NCI-H1092 (cell line): ENCODE measurements around the gene ARID2.

ENCODE experiments used
- DNase-seq: peaks from one replicate; lab custom pipeline; 2025; lab: John Stamatoyannopoulos, UW

The ARID2 gene, protein sequence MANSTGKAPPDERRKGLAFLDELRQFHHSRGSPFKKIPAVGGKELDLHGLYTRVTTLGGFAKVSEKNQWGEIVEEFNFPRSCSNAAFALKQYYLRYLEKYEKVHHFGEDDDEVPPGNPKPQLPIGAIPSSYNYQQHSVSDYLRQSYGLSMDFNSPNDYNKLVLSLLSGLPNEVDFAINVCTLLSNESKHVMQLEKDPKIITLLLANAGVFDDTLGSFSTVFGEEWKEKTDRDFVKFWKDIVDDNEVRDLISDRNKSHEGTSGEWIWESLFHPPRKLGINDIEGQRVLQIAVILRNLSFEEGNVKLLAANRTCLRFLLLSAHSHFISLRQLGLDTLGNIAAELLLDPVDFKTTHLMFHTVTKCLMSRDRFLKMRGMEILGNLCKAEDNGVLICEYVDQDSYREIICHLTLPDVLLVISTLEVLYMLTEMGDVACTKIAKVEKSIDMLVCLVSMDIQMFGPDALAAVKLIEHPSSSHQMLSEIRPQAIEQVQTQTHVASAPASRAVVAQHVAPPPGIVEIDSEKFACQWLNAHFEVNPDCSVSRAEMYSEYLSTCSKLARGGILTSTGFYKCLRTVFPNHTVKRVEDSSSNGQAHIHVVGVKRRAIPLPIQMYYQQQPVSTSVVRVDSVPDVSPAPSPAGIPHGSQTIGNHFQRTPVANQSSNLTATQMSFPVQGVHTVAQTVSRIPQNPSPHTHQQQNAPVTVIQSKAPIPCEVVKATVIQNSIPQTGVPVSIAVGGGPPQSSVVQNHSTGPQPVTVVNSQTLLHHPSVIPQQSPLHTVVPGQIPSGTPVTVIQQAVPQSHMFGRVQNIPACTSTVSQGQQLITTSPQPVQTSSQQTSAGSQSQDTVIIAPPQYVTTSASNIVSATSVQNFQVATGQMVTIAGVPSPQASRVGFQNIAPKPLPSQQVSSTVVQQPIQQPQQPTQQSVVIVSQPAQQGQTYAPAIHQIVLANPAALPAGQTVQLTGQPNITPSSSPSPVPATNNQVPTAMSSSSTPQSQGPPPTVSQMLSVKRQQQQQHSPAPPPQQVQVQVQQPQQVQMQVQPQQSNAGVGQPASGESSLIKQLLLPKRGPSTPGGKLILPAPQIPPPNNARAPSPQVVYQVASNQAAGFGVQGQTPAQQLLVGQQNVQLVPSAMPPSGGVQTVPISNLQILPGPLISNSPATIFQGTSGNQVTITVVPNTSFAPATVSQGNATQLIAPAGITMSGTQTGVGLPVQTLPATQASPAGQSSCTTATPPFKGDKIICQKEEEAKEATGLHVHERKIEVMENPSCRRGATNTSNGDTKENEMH (N-terminal part only)

DNA sequence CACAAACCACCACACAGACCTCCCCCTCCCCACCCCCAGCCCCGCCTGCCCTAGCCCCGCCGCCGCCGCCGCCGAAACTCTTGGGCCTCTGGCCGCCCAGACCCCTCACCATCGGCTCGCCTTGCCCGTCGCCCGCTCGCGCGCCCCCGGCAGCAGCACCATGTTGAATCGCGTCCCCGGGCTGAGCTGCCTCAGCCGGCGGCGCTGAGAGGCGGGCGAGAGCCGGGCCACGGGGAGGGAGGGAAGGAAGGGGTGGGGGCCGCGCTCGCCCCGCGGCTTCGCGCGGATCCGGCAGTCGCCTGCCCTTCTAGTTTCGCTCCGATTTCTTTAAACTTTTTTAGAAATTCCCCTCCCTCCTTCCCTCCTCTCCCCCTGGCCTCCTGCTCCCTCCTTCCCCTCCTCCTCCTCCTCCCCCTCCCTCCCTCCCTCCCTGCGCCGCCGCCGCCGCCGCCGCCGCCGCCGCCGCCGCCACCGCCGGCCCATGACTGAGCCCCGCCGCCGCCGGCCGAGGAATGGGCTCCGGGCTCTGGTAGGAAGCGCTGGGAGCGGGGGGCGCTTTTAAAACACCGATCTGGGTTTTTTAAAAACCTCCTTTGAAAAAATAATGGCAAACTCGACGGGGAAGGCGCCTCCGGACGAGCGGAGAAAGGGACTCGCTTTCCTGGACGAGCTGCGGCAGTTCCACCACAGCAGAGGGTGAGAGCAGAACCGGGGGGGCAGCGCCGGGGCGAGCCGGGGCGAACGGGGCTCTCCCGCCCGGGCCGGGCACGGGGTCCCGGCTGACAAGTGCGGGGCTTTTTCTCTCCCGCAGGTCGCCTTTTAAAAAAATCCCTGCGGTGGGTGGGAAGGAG lies at the start of gene ARID2:
Gene ARID2 (plus strand): TSS at position 474 of the 851 bp plus-strand sequence. CDS start 131 bp downstream, at position 605.
- peak; percentile 89 for DNase-seq

DNA sequence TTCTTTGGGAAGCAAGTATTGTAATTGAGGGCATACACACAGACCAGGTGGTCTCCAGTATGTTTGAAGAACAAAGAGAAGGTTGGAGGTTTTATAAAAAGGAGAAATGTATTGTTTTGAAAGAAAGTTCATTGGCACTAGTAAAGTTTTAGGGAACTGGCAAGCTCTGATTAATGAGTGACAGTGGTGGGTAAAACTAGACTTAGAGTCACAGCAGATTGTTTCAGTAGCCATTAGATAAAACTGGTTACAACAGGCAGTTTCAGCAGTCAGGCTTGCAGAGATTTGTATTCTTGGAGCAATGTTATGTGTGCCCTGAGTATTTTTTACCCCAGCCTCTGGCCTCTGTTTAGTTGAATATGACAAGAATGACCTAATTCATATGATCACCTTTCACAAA lies 49.1 kb upstream of the ARID2 start:
- DNase-seq = no peak

DNA sequence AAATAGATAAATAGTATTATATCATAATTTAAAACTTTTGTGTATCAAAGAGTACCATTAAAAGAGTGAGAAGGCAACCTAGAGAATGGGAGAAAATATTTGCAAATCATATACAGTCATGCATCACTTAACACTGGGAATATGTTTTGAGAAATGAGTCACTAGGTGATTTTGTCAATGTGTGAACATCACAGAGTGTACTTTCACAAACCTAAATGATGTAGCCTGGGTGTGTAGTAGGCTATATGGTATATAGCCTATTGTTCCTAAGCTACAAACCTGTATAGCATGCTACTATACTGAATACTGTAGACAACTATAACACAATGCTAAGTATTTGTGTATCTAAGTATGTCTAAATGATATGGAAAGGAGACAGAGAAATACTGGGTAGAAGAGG lies 48.0 kb upstream of the ARID2 start:
- DNase-seq = no peak

DNA sequence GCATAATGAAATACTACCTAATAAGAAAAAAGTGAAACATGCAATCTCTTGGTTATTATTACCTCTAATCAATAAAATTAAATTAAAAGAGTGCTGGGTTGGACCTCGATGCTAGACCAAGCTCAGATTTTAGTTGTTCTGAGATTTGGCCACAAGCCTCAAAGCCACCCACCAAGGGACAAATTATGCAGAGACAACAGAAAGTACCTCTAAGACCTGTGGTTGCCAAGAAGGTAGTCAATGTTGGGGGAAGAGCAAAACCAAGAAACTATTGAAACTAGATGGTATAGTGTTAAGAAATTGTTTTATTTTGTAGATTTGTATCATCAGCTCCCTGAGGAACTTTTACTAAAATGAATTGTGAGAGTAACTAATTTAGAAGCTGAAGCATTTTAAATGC lies 43.8 kb upstream of the ARID2 start:
- no peak for DNase-seq

DNA sequence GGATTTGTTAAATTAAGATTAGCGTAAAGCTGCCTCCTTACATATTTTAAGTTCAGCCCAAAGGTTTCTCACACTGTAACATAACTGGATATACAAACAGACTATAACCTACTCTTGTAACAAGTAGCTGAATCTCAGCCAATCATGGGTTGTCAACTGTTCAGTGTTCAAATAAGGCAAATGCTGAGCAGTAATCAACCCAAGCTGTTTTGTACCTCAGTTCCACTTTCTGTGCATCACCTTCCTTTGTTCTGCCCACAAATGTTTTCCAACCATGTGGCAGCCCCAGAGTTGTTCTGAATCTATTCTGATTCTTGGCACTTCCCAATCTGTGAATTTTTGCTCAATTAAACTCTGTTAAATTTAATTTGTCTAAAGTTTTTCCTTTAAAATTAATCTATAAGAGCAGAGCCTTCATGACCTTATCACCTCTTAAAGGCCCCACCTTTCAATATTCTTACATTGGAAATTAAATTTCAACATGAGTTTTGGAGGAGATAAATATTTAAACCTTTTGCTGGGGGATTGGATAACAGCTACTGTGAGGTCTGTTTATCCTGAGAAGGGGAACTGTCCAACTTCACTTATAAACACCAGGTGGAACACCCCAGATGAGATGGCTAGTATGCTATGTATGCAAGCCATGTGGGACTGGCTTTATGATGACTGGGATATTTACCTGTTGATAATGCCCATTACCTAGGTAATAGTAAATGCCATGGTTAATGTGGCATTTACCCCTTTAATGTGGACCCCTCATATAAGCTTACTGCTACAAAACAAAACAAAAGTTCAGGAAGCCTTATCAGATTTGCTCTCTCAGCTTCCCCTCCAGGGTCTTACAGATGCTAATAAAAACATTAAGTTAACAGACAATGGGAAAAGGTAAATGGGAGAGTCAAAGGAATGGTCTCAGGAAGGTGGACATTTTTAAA lies 42.2 kb upstream of the ARID2 start:
- DNase-seq = no peak

DNA sequence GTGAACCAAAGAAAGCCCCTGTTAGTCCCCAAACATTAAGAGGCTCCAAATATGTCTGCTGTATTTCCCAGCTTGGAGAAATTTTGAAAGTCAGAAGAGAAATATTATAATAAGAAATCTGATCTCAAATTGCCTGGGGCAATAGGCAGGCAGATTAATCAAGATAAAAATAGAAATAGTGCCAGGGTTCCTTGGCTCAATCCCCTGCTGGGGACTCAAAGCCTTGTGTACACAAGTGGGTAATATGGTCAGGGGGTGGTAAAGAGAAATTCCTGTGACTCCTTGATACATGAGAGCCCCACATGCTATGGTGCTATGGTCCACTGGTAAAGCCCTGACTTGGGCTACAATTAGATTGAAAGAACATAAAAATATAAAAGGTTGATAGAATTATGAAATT lies 41.3 kb upstream of the ARID2 start:
- DNase-seq = no peak

DNA sequence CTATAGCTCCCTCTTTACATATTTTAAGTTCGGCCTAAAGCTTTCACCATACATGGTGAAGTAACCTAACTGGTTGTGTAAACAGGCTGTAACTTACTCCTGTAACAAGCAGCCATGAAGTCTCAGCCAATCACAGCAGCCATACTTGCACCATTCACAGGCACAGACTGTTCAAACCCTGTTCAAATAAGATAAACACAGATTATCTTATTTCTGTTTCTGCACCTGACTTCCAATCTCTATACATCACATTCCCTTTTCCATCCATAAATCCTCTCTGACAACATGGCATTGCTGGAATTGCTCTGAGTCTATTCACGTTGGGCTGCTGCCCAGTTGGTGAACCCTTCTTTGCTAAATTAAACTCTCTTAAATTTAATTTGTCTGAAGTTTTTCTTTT lies 34.5 kb upstream of the ARID2 start:
- no peak for DNase-seq

DNA sequence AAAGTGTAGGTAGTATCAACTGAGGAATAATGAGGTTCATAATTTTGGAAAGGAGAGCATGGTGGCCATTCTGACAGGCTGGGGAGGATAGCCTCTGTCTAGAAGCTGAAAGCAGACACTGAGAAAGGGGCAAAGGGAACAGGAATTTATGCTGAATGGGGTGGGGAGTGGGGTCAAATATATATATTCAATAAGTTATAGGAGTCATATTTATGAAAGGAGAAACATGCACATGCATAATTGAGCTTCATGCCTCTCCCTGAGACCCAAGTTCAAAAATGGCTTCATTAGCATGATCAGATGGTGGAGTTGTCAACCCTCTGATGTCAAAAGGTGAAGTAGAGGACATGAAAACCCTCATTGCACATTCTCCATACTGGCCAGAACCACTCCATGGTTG lies 33.9 kb upstream of the ARID2 start:
- DNase-seq = no peak

DNA sequence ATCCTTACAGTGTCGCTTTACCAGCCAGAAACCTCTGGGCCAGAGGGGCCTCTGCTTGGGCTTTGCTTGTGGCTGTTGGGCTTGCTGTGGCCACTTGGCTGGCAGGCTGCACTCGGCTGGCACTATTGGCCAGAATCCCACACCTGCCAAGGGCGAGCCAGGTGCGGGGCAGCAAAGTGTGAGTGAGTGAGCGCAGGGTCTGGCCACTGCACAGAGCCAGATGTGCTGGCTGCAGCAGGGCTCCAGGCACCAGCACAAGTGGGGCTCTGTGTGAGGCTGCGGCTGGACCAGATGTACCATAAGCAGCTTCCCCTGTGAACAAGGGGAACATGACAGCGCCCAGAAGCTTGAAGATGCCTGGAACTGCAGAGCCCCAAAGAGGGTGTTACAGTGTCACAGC lies 33.5 kb upstream of the ARID2 start:
- DNase-seq = no peak

DNA sequence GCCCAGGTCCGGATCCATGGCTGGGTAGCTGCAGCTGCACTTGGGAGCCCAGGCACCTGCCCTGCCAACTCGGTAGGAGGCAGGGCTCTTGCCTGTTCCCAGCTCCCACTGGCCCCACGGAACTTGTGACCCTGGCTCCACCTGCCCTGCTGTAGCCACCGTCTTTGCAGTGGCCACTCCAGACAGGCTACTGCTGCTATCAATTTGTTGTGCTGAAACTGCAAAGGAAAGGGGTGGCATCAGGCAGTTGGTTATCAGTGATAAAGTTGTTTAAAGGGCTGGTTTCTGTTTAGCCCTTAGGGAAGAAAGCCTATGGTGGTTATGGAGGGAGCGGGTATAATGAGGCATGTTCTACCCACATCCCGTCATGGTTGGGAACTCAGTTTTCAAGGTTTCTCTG lies 32.1 kb upstream of the ARID2 start:
- DNase-seq = no peak

DNA sequence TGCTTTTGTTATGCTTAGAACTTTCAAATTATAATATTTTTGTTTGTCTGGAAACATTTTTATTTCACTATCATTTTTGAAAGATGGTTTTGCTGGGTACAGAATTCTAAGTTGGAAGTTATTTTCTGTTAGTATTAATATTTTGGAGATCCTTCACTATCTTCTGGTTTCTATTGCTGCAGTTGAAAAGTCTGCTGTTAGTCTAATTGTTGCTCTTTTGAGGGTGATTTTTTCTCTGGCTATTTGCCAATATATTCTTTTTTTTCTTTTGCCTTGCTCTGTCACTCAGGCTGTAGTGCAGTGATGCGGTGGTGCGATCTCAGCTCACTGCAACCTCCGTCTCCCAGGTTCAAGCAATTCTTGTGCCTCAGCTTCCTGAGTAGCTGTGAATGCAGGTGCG lies 28.2 kb upstream of the ARID2 start:
- DNase-seq = no peak

DNA sequence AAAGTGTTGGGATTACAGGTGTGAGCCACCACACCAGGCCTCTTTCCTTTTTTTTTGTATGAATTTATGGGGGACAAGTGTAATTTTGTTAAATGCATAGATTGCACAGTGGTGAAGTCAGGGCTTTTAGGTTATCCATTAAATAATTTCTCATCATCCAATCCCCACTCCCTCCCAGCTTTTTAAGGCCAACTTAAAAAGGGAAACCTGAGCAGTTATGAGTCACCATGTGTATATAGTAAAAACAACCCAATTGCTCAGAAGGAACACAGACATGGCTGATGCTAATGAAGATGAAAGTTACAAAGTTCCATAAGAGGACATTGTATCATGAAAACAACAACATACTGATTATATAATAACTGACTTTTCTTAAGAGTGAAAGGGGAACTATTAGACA lies 25.6 kb upstream of the ARID2 start:
- no peak for DNase-seq

DNA sequence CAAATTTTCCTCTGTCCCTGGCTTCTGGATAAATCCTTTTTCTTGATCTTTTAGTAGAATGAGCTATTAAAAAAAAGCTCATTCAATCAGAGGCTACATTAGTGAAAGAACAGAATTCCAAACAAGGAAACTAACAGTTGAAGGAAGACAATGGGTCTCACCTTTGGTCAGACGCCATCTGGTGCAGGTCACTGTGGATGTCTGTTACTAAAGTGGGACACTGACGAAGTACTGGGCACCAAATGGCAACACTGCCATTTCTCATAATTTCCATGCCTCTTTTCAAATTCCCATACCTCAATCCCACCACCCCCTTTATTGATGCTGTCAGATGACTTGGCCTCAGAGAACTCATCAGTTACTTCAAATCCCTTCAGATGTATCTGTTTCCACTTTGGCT lies 24.5 kb upstream of the ARID2 start:
- DNase-seq = no peak

DNA sequence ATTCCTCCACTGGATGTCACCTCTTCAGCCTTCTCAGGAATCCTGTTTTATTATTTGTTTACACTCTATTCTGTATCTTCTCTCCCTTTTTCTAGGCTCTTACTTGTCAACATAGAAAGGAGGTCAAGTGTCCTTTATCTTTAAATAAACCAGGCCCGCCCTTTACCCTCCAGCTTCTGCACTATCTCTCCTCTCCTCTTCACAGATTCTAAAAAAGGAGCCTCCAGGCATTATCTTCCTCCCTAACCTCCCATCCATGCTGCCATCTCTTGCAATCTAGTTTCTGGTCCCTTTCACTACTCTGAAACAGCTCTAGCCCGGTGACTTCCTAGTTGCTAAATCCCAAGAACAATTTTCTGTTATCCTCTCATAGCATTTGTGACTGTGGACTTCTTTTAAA lies 24.1 kb upstream of the ARID2 start:
- no peak for DNase-seq

DNA sequence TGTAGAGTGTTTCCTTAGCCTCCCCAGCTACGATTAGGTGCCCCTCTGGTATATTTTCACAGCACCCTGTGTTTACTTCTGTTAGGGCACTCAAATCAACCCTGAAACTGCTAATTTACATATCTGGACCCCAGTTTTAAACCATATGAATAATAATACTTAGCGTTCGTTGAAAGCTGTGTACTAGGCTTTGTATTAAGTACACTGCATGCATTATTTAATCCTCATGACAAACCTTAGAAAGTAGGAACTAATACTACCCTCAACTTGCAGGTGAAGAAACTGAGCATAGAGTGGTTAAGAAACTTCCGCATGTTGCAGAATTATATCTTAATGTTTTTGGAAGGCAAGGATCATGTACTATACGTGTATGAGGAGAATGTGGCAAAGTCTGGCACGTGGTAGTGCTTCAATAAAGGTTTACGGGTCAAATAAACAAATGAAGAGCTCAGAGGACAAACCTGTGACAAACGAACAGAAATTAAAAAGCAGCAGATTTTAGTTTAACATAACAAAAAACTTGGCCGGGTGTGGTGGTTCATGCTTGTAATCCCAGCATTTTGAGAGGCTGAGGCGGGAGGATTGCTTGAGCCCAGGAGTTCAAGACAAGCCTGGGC lies 22.2 kb upstream of the ARID2 start:
- DNase-seq = no peak

DNA sequence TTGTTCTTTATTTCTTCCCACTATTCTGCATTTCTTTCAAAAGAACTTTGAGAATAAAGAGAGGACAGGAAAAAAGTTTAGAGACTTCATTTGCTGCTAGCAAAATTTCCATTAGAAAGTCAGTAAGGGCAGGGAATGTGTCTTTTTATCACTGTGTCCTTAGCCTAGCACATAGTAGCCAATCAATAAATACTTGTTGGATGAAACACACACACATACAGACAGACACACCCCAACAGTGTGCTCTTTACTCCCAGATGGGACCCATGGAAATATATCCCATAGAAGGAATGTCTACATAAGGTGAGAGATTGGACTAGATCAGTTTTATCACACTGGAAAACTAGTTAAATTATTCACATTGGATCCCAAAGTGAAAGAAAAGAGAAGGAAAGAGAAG lies 21.1 kb upstream of the ARID2 start:
- DNase-seq = no peak

DNA sequence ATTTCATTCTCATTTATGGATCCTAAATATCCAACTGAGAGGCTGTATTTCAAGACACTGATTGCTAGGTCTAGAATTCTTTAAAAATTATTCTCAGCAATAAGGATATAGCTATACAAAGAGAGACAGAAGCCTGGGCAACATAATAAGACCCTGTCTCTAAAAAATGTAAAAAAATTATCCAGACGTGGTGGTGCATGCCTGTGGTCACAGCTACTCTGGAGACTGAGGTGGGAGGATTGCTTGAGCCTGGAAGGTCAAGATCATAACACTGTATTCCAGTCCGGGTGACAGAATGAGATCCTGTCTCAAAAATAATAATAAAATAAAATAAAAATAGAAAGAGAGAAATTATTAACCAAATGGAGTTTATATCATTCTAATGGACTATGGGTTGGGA lies 20.6 kb upstream of the ARID2 start:
- DNase-seq = no peak

DNA sequence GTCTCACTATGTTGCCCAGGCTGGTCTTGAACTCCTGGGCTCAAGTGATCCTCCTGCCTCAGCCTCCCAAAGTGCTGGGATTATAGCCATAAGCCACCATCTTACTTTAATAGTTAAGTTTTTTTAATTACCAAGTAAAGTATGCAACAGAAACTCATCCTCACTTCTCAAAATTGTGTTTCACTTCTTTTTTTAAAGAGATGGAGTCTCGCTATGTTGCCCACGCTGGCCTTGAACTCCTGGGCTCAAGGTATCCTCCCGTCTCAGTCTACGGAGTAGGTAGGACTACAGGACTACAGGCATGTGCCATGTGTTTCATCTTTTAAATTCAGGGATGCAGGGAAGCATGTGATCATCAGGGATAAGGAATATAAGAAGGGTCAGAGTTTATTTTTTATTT lies 17.2 kb upstream of the ARID2 start:
- DNase-seq = no peak

DNA sequence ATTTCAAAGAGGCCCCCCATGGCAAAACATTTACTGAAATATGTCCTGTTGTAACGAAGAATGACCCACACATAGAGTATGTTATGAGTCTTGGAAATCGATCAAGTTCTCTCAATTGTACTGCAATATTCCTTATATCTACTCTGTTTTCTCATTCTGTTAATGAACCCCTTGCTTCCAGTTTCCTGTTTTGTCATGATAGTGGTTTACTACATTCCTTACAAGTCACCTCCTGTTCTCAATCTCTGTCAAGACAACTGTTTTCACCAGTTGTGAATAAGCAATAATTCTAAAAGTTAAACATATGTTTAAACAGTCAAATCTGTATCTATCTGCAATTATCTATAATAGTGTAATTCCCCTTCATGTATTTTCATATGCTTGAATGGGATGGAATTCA lies 16.4 kb upstream of the ARID2 start:
- DNase-seq = no peak

DNA sequence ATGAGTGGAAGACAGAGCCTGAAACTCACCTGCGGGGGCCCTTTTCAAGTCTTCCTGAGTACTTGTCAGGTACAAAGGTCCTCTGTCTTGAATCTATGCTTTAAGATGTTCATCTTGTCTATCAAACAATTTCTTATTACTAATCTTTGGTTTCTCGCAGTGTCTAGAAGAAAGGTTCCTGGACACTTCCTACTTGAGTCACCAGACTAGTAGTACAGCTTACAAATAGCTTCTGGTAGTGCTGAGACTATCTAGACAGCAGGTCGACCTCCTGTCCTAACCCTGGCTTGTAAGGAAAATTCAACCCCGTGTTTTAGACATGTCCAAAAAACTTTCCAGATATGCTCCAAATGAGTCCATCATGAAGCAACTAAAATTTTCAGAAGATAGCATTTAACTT lies 11.2 kb upstream of the ARID2 start:
- no peak for DNase-seq
